ENCODE measurements around the gene CD46. TPM values are rescaled to one million over a fixed set of nuclear protein-coding genes. Genes with fewer than 3 reads are reported as not detected.
"Not testable (repeated sequence)": the region's sequence is repeated elsewhere in the genome, so short reads cannot be mapped to it uniquely, and the experiment has no call there.

The CD46 gene
- total RNA-seq, 1 donor from 2014 or later, result 116 TPM

DNA sequence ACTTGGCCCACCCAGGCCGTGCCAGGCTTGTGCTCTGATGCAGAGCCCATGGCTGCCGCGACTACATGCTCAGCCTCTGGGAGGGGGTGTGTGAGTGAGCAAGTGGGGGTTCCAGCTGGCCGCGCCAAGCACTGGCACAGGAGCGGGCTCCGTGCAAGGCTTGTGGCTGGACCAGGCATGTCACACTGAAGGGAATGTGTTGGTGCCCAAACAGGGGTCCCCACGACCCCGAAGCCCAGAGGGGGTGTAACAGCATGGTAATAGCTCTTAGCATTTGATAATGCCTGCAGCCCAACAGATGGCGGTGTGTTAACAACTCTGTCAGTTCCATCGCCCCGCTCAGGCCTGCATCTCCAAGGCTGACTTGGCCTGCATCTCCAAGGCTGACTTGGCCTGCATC is 38.3 kb upstream of the CD46 start:
- peaks cover 1% of the 10 kb centered on the region for H3K27me3 Mint-ChIP-seq (ENCODE audit: unreplicated experiment)
- no peak for DNase-seq (ENCODE audit: low spot score)
- H3K9me3 Mint-ChIP-seq (ENCODE audit: unreplicated experiment), result no peaks in the 10 kb centered on the region
- TF ChIP-seq, protein P1, sequence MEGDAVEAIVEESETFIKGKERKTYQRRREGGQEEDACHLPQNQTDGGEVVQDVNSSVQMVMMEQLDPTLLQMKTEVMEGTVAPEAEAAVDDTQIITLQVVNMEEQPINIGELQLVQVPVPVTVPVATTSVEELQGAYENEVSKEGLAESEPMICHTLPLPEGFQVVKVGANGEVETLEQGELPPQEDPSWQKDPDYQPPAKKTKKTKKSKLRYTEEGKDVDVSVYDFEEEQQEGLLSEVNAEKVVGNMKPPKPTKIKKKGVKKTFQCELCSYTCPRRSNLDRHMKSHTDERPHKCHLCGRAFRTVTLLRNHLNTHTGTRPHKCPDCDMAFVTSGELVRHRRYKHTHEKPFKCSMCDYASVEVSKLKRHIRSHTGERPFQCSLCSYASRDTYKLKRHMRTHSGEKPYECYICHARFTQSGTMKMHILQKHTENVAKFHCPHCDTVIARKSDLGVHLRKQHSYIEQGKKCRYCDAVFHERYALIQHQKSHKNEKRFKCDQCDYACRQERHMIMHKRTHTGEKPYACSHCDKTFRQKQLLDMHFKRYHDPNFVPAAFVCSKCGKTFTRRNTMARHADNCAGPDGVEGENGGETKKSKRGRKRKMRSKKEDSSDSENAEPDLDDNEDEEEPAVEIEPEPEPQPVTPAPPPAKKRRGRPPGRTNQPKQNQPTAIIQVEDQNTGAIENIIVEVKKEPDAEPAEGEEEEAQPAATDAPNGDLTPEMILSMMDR (IDR thresholded peaks at IDR 0.05; ENCODE audit: unreplicated experiment), result no peak
- H3K27ac Mint-ChIP-seq (ENCODE audit: unreplicated experiment), result no peak overlapping the region
- no peaks in the 10 kb centered on the region for H3K4me1 Mint-ChIP-seq (ENCODE audit: unreplicated experiment)
- H3K36me3 Mint-ChIP-seq (ENCODE audit: low read depth, unreplicated experiment), result peaks cover 32% of the 10 kb centered on the region
- H3K4me3 Mint-ChIP-seq (ENCODE audit: unreplicated experiment), result no peak overlapping the region

DNA sequence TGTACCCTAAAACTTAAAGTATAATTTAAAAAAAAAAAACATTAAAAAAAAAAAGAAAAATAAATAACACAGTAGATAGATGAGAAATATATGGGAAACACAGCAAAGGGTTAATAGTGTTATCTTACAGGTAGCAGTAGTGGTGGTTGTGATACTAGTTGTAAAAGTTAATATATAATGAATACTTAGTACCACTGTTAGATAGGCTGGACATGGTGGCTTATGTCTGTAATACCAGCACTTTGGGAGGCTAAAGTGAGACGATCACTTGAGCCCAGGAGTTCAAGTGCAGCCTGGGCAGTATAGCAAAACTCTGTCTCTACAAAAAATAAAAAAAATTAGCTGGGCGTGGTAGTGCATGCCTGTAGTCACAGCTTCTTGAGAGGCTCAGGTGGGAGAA is 32.6 kb upstream of the CD46 start:
- DNase-seq (ENCODE audit: low spot score), result no peak
- H3K27me3 Mint-ChIP-seq (ENCODE audit: unreplicated experiment), result peaks cover 1% of the 10 kb centered on the region
- no peak overlapping the region for H3K27ac Mint-ChIP-seq (ENCODE audit: unreplicated experiment)
- TF ChIP-seq, protein P1 (IDR thresholded peaks at IDR 0.05; ENCODE audit: unreplicated experiment), result no peak
- H3K4me3 Mint-ChIP-seq (ENCODE audit: unreplicated experiment), result no peak overlapping the region
- no peaks in the 10 kb centered on the region for H3K4me1 Mint-ChIP-seq (ENCODE audit: unreplicated experiment)
- H3K36me3 Mint-ChIP-seq (ENCODE audit: low read depth, unreplicated experiment), result peaks cover 46% of the 10 kb centered on the region
- H3K9me3 Mint-ChIP-seq (ENCODE audit: unreplicated experiment), result no peaks in the 10 kb centered on the region

DNA sequence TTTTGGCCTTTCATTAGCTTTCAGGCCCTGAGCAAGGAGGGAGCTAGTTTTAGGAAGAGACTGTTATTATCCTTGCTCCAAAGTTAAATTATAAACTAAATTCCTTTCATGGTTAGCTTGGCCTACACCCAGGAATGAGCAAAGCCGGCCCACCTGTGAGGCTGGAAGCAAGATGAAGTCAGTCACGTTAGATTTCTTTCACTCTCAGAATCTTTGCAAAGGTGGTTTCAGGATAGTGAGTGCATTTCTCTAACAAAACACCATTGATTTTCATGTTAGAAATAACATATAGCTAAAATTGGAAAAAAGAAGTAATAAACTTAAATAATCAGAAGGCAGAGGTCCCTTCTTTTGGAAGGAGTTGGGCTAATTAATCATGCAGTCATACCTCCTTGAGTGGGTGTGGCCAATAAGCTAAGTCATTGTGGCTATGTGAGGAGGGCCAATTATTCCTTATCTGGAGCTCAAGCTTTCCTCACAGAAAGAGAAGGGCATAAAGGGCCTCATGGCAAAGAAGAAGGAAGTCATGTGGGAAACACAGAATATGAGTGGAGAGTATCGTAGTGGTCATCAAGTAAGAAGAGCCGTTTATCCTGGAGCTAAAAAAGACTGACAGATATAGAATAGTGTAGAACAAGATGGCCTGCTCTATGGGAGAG is 23.5 kb upstream of the CD46 start:
- not testable (repeated sequence) for H3K27ac Mint-ChIP-seq (ENCODE audit: unreplicated experiment); H3K27me3 Mint-ChIP-seq (ENCODE audit: unreplicated experiment); H3K4me1 Mint-ChIP-seq (ENCODE audit: unreplicated experiment); DNase-seq (ENCODE audit: low spot score)
- Mint-ChIP-seq H3K9me3 (ENCODE audit: unreplicated experiment) (peaks cover 14% of the 10 kb centered on the region), H3K4me3 (ENCODE audit: unreplicated experiment) (peak overlapping the region; percentile 70), H3K36me3 (ENCODE audit: low read depth, unreplicated experiment) (peaks cover 63% of the 10 kb centered on the region)

DNA sequence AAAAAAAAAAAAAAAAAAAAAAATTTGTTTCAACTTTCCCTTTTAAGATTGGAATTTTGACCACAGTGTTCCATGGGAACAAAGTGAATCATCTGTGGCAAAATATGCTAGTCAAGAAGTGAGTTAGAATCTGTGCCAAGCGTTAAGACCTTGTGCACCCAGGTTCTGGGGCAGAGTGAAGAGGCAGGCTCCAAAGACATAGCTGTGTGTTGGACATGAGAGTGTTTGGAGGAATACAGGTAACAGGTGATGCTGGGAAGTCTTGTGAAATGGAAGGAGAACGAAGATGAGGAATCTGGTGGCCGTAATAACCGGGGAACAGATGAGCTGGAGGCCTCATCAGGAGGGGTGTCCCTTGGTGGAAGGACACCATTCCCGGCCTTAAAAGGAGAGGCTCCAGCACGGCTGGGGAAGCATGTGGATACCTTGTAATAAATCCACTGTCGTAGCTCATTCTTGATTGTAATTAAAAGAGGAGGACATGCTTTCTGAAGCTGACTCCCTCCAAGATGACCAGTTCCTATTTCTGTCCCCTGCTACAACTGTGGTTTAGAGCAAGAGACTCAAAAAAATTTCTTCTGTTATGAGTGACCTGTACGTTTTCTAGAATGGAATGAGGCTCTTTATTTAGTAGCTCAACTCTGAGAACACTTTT is 14.2 kb upstream of the CD46 start:
- H3K27me3 Mint-ChIP-seq (ENCODE audit: unreplicated experiment); H3K4me3 Mint-ChIP-seq (ENCODE audit: unreplicated experiment); DNase-seq (ENCODE audit: low spot score); H3K9me3 Mint-ChIP-seq (ENCODE audit: unreplicated experiment); H3K4me1 Mint-ChIP-seq (ENCODE audit: unreplicated experiment); H3K27ac Mint-ChIP-seq (ENCODE audit: unreplicated experiment): not testable (repeated sequence)
- peaks cover 20% of the 10 kb centered on the region for H3K36me3 Mint-ChIP-seq (ENCODE audit: low read depth, unreplicated experiment)

DNA sequence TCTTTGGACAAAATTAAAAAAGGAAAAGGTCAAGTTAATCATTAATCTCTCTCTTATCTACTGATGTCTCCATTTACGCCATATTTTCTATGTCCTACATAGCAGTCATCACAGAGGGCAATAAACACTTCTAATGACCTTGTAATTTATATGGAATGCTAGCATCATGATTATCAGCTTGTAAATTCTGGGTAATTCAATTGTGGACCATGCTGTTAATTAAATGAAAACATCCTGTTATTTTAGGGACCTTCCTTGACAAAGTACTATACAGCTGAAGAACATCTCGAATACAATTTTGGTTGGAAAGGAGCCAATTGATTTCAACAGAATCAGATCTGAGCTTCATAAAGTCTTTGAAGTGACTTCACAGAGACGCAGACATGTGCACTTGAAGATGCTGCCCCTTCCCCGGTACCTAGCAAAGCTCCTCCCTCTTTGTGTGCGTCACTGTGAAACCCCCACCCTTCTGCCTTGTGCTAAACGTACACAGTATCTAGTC is 13.6 kb upstream of the CD46 start:
- H3K27me3 Mint-ChIP-seq (ENCODE audit: unreplicated experiment); H3K27ac Mint-ChIP-seq (ENCODE audit: unreplicated experiment); H3K4me1 Mint-ChIP-seq (ENCODE audit: unreplicated experiment); H3K9me3 Mint-ChIP-seq (ENCODE audit: unreplicated experiment); H3K4me3 Mint-ChIP-seq (ENCODE audit: unreplicated experiment); DNase-seq (ENCODE audit: low spot score): not testable (repeated sequence)
- H3K36me3 Mint-ChIP-seq (ENCODE audit: low read depth, unreplicated experiment), result peaks cover 20% of the 10 kb centered on the region

DNA sequence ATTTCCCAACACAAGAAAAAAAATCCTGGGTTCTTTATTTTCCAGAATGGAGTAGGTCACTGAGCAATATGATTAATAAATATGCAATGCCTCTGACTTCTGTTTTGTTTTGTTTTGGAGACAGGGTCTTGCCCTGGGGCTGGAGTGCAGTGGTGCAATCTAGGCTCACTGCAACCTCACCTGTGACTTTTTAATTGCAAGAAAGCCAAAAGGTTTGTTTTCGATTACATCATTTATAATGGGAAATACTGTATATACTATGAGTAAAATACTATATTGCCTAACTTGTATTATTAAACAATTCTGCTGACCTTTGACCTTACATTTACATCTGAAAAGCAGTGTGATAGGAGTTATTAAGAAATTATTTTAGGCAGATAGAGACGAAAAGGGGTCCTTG is 11.6 kb upstream of the CD46 start:
- Mint-ChIP-seq H3K9me3 (ENCODE audit: unreplicated experiment) (no peaks in the 10 kb centered on the region), H3K36me3 (ENCODE audit: low read depth, unreplicated experiment) (peaks cover 20% of the 10 kb centered on the region), H3K4me3 (ENCODE audit: unreplicated experiment) (no peak overlapping the region), H3K27me3 (ENCODE audit: unreplicated experiment) (peaks cover 3% of the 10 kb centered on the region), H3K27ac (ENCODE audit: unreplicated experiment) (no peak overlapping the region), H3K4me1 (ENCODE audit: unreplicated experiment) (no peaks in the 10 kb centered on the region)
- DNase-seq (ENCODE audit: low spot score), result no peak
- TF ChIP-seq, protein P1 (IDR thresholded peaks at IDR 0.05; ENCODE audit: unreplicated experiment), result no peak

Measured in endothelial cell (in vitro differentiated cells).